ENCODE measurements around the gene MEMO1. TPM values are rescaled to one million over a fixed set of nuclear protein-coding genes. Genes with fewer than 3 reads are reported as not detected.

Gene MEMO1
- total and polyA plus RNA-seq, 9 of the 15 experiments (the other 6 are each of a cell fraction or from before 2014, with no cell fraction given): 22.1 to 87.7 (median 61.2) TPM

GRCh38 chr2:32039447-32040219 lies 28.8 kb upstream of the MEMO1 start, which contains the start of gene DPY30 (continued):
- peak; percentile 60; the same call in 1 of the 2 replicates for TF ChIP-seq RREB1 (CRISPR knock-in tag; IDR thresholded peaks at IDR 0.05)
- no peak for TF ChIP-seq NONO (IDR thresholded peaks at IDR 0.05; ENCODE audit: low read depth in 2 of 2, low read length in 1 of 2)
- TF ChIP-seq HDAC2 (IDR thresholded peaks at IDR 0.05): 0 out of 2 replicates have a peak, but pooled peaks have one; percentile 26
- TF ChIP-seq SMAD2 (IDR thresholded peaks at IDR 0.05; ENCODE audit: low read depth, low read length): no peak
- no peak for TF ChIP-seq FOXJ2 (tag; IDR thresholded peaks at IDR 0.05)
- no peak for TF ChIP-seq RBM25 (IDR thresholded peaks at IDR 0.05; ENCODE audit: low read depth, low read length, severe bottlenecking)
- no peak for TF ChIP-seq NFXL1 (CRISPR knock-in tag; IDR thresholded peaks at IDR 0.05)
- no peak for TF ChIP-seq SIRT6 (IDR thresholded peaks at IDR 0.05; ENCODE audit: low read depth, low read length)
- no peak; the same call in 1 of the 2 replicates for TF ChIP-seq SMAD4 (CRISPR knock-in tag; conservative IDR thresholded peaks at IDR 0.05)
- no peak for TF ChIP-seq ZNF766 (CRISPR knock-in tag; conservative IDR thresholded peaks at IDR 0.05)
- no peak for TF ChIP-seq SP2 (IDR thresholded peaks at IDR 0.05; ENCODE audit: extremely low read depth, low read depth, low read length, poor library complexity, severe bottlenecking)
- no peak for TF ChIP-seq ZNF347 (CRISPR knock-in tag; IDR thresholded peaks at IDR 0.05; ENCODE audit: low read depth)
- TF ChIP-seq MEIS2 (IDR thresholded peaks at IDR 0.05; ENCODE audit: partially characterized antibody): peak; percentile 76
- TF ChIP-seq ELF1 (tag; IDR thresholded peaks at IDR 0.05): peak; percentile 36; the same call in 1 of the 2 replicates
- TF ChIP-seq PPARD (CRISPR knock-in tag; IDR thresholded peaks at IDR 0.05): no peak
- TF ChIP-seq PTBP1 (IDR thresholded peaks at IDR 0.05; ENCODE audit: low read depth, low read length): no peak
- no peak for TF ChIP-seq RUNX1 (IDR thresholded peaks at IDR 0.05; ENCODE audit: low read depth)
- TF ChIP-seq THAP7 (CRISPR knock-in tag; IDR thresholded peaks at IDR 0.05): no peak
- TF ChIP-seq CLOCK (CRISPR knock-in tag; IDR thresholded peaks at IDR 0.05; ENCODE audit: borderline replicate concordance): no peak
